Bronchial epithelial cell (primary cell): ENCODE data around the gene CENPM. TPM values are rescaled to one million over a fixed set of nuclear protein-coding genes. Genes with fewer than 3 reads are reported as not detected.
A peak's percentile ranks its signal among the peaks of the same experiment; 100 is the strongest.

Experiments
- DNase-seq: peaks from one replicate; pipeline ENCODE4 v3.0.0-alpha.2; 2010; ENCODE audit warnings: low read depth
- FAIRE-seq: peaks from 2 replicates; lab custom pipeline; 2011; peaks lifted over from hg19 to GRCh38; lab: Jason Lieb, UNC
- H3K27me3 ChIP-seq: 2 replicates; pipeline ENCODE4 v1.5.1; 2011; ENCODE audit warnings: low read length; ENCODE audit not compliant: control insufficient read depth, insufficient read depth
- H3K36me3 ChIP-seq: 2 replicates; pipeline ENCODE4 v1.5.1; 2011; ENCODE audit warnings: low read length; ENCODE audit not compliant: control insufficient read depth, insufficient read depth
- H3K4me3 ChIP-seq: 2 replicates; pipeline ENCODE4 v1.5.1; 2011; ENCODE audit warnings: mild to moderate bottlenecking, low read depth, low read length, control low read depth
- total RNA-seq: library from RNA; depleted of rRNA; stranded (reverse); fragments of >200 nt; gene quantifications from 2 replicates; pipeline ENCODE4 v1.2.1, GENCODE V29; 2014
- TF ChIP-seq, protein P1 (sequence below): IDR thresholded peaks from 2 replicates; pipeline ENCODE4 v1.5.1; 2011; ENCODE audit warnings: mild to moderate bottlenecking, moderate library complexity, low read length, control low read depth, inconsistent platforms; ENCODE audit not compliant: insufficient read depth, severe bottlenecking

Gene CENPM
- total RNA-seq, 1 donor from 2014 or later = 1.3 TPM

DNA sequence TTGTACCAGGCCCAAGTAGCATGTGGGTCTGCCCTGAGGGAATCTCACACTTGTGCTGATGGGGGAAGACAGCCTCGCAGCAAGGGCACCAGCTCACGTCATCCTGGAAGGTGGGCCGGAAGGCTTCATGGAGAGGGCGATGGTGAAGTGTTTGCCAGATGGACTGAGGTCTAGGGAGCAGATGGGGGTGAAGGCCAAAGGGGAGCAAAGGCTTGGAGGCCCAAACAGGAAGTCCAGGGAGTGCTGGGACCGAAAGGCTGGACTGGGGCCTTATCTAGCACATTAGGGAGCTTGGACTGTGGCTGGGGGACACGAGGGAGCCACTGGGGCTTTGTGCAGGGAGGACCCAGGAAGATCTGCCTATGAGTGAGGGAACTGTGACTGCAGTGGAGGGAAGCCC, 19.1 kb downstream of the CENPM start:
- TF ChIP-seq, protein P1, sequence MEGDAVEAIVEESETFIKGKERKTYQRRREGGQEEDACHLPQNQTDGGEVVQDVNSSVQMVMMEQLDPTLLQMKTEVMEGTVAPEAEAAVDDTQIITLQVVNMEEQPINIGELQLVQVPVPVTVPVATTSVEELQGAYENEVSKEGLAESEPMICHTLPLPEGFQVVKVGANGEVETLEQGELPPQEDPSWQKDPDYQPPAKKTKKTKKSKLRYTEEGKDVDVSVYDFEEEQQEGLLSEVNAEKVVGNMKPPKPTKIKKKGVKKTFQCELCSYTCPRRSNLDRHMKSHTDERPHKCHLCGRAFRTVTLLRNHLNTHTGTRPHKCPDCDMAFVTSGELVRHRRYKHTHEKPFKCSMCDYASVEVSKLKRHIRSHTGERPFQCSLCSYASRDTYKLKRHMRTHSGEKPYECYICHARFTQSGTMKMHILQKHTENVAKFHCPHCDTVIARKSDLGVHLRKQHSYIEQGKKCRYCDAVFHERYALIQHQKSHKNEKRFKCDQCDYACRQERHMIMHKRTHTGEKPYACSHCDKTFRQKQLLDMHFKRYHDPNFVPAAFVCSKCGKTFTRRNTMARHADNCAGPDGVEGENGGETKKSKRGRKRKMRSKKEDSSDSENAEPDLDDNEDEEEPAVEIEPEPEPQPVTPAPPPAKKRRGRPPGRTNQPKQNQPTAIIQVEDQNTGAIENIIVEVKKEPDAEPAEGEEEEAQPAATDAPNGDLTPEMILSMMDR = no peak
- no peak for DNase-seq
- Histone ChIP-seq H3K27me3 (peaks cover 8% of the 10 kb centered on the region), H3K4me3 (no peak overlapping the region), H3K36me3 (no peaks in the 10 kb centered on the region)
- no peak for FAIRE-seq

DNA sequence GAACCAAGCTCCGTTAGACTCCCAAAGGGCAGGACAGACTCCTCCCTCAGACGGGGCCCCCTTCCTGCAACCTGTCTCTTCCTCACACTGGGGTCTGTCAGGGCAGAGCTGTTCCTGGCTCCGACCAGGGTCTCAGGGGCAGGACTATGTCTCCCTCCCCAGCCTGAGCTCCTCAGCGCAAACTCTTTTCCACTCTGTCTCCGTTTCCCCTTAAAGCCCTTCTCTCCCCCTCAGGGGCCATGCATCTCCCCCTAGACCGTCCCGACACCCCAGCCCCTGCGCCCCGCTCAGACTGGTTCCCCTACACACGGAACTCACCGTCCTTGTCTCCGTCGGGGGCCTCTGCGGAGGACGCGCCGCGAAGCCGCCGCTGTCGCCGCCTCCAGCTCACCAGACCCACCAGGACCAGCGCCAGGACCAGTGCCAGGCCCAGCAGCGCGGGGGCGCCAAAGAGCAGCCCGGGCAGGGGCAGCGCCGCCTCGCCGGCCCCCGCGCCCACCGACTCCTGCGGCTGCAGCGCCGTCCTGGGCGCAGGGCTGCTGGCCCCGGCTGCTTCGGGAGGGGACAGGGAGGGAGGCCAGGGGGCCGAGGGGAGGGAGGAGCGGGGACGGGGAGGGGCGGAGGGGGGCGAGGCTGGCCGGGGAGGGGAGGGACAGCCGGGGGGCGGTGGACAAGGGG, 21.0 kb downstream of the CENPM start:
- Histone ChIP-seq H3K36me3 (no peaks in the 10 kb centered on the region), H3K4me3 (peak overlapping the region; percentile 31), H3K27me3 (peaks cover 8% of the 10 kb centered on the region)
- no peak for DNase-seq
- TF ChIP-seq, protein P1 = peak; percentile 84
- no peak for FAIRE-seq

DNA sequence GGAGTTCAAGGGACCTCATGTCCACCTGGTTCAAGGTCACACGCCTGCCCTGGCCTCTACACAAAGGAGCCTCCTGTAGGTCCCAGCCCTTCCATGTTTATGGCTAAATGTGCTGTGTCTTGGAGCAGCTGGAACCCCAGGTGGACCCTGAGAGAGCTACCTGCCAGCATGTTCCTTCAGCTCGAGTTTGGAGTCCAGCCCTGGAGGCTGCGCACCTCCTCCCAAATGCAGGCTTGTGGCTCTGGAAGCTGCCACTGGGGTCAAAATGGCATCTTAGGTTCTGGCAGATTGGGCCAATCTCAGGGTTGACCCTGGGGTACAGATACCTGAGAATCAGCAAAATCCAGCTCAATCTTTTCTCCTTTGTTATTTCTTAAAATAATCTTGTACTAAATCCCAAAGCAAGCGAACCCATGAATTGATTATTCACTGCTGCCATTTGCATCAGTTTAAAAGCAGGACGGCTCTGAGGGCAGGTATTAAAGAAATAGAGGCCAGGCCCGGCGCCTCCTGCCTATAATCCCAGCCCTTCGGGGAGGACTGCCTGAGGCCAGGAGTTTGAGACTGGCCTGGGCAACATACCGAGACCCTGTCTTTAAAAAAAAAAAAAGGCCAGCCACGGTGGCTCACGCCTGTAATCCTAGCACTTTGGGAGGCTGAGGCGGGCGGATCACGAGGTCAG, 23.2 kb downstream of the CENPM start:
- TF ChIP-seq, protein P1 = no peak

DNA sequence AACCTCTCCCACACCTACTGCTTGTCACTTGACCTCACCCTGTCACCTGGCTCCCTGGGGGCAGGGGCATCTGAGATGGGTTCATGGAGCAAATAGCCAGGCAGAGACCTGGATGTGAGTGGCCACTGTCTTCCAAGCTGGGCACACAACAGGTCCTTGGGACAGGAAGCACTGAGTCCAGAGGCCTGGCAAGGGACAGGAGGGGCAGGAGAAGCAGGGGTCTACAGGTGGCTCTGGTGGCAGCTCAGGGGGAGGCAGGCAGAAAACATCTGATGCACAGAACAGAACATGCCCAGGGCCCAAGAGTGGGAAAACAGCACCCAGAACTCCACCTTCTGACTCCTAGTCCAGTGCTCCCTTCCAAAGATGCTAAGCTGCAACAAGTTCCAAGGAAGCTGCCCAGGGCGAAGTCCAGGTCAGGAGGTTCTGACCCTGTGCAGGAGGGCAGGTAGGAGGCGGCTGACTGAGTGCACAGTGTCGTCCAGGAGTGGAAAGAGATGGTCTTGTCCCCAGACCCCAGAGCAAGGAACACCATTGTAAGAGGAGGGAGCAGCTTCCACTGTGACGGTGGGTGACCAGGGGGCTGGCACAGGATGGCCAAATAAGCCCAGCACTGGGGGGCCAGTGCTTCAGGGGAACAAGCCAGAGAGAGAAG, 23.9 kb downstream of the CENPM start:
- TF ChIP-seq, protein P1 = no peak
- no peak for FAIRE-seq
- no peak for DNase-seq
- H3K27me3 ChIP-seq = peaks cover 8% of the 10 kb centered on the region
- no peaks in the 10 kb centered on the region for H3K36me3 ChIP-seq
- no peak overlapping the region for H3K4me3 ChIP-seq

More for the DNA sequence above, 23.2 kb downstream of the CENPM start:
- Histone ChIP-seq H3K27me3 (peaks cover 8% of the 10 kb centered on the region), H3K36me3 (no peaks in the 10 kb centered on the region), H3K4me3 (no peak overlapping the region)
- DNase-seq = no peak
- no peak for FAIRE-seq

DNA sequence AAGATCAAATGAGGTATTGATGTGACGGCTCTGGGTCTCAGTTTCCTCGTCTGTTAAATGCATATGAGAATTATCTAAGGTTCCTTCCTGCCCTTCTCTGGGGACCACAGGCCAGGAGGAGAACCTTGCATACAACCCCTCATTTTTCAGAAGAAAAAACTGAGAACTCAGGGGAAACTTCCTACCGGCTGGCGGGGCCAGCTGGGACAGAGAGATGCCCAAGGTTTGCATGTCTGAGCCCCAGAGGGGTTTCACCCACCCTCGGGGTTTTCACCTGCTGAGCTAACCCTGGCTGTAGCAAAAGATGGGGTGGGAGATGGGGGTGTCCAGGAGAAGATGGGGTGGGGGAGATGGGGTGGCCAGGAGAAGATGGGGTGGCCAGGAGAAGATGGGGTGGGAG, 24.6 kb downstream of the CENPM start:
- DNase-seq (no peak), FAIRE-seq (no peak)
- no peaks in the 10 kb centered on the region for H3K36me3 ChIP-seq
- H3K4me3 ChIP-seq = no peak overlapping the region
- H3K27me3 ChIP-seq = peaks cover 8% of the 10 kb centered on the region
- TF ChIP-seq, protein P1 = no peak
